Epithelial cell of proximal tubule (primary cell): ENCODE results near the gene CDC42BPA. TPM values are rescaled to one million over a fixed set of nuclear protein-coding genes. Genes with fewer than 3 reads are reported as not detected.

Experiments used
- DNase-seq: peaks from one replicate; pipeline ENCODE4 v3.0.0-alpha.2; 2011; ENCODE audit warnings: low read depth
- H3K4me3 ChIP-seq: 2 replicates; pipeline ENCODE4 v1.5.1; 2011; ENCODE audit warnings: low read depth, mild to moderate bottlenecking, low read length
- total RNA-seq: library from RNA; depleted of rRNA; stranded (reverse); fragments of >200 nt; gene quantifications from 2 replicates; pipeline ENCODE4 v1.2.3, GENCODE V29; 2015
- TF ChIP-seq, protein P1 (sequence below): conservative IDR thresholded peaks from 2 replicates; pipeline ENCODE4 v1.5.1; 2012; ENCODE audit warnings: low read depth, mild to moderate bottlenecking, low read length

The CDC42BPA gene
- total RNA-seq, 1 donor from 2014 or later: 15.6 TPM

DNA sequence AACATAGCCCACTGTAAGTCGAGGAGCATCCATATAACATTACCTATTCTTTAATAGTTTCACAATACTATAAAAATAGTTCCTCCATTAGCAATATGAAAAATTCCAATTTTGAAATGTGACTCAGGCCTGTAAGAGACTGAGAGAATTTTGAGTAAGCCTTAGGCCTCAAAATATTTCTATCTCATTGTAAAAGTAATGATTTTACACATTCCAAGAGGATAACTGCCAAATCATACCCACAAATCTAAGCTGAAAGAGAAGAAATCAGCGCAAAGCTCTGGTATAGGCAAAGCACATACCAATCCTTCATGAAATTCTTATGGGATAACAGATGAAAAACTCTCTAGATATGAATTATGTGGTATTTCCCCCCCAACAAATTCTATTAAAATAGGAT, 144.1 kb downstream of the CDC42BPA start:
- no peak for DNase-seq
- no peak overlapping the region for H3K4me3 ChIP-seq
- TF ChIP-seq, protein P1, sequence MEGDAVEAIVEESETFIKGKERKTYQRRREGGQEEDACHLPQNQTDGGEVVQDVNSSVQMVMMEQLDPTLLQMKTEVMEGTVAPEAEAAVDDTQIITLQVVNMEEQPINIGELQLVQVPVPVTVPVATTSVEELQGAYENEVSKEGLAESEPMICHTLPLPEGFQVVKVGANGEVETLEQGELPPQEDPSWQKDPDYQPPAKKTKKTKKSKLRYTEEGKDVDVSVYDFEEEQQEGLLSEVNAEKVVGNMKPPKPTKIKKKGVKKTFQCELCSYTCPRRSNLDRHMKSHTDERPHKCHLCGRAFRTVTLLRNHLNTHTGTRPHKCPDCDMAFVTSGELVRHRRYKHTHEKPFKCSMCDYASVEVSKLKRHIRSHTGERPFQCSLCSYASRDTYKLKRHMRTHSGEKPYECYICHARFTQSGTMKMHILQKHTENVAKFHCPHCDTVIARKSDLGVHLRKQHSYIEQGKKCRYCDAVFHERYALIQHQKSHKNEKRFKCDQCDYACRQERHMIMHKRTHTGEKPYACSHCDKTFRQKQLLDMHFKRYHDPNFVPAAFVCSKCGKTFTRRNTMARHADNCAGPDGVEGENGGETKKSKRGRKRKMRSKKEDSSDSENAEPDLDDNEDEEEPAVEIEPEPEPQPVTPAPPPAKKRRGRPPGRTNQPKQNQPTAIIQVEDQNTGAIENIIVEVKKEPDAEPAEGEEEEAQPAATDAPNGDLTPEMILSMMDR: no peak

DNA sequence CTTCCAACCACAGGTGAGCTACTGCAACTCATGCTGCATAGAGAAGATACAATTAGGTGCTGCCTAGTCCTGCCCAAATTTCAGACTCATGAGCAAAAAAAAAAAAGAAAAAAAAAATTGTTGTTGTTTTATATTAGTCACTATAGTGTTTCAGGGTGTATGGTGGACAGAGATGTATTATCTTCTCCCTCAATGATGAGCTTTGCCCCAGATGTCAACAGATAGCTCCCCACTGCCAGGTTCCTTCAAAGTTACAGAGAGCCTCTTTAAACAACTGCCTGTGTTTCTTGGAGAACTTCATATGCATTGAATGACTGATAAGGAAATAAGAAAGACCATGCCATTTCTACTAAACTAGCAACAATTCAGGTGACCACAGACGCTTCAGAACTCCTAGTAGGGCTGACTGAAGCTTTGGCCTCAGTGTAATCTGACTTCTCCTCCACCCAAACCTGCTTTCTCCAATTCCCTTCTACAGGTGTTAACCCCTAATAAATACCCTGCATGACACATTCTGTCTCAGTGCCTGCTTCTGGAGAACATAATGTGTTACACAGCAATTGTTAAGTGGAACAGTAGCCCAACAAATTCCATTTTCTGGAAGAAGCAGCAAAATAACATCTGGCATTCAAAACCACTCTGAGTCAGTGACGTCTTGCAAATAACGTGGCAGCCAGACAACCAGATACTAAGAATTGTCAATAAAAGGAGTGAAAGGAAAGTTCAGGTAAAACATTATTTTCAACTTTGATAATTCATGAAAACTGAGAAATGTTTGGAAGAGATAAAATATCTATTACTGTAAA, 147.7 kb downstream of the CDC42BPA start:
- DNase-seq: no peak
- H3K4me3 ChIP-seq: no peak overlapping the region
- TF ChIP-seq, protein P1: no peak

DNA sequence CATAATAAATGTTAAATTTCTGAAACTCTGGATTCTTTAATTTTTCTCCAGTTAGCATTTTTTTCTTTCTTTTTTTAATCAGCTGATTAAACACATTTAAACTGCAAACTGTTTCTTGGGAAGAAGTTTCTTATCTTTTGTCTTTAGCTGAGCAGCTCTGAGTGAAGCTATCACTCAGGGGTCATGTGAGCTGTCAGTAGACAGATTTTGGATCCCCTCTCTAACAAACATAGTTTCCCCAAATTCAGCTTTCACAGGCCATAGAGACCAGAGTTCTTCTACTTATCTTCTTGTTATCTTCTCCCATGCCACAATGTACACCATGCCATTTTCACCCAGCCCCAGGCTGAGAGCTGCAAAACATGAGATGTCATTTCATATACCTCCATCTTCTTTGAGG, 148.9 kb downstream of the CDC42BPA start:
- TF ChIP-seq, protein P1: no peak
- DNase-seq: no peak
- H3K4me3 ChIP-seq: no peak overlapping the region

DNA sequence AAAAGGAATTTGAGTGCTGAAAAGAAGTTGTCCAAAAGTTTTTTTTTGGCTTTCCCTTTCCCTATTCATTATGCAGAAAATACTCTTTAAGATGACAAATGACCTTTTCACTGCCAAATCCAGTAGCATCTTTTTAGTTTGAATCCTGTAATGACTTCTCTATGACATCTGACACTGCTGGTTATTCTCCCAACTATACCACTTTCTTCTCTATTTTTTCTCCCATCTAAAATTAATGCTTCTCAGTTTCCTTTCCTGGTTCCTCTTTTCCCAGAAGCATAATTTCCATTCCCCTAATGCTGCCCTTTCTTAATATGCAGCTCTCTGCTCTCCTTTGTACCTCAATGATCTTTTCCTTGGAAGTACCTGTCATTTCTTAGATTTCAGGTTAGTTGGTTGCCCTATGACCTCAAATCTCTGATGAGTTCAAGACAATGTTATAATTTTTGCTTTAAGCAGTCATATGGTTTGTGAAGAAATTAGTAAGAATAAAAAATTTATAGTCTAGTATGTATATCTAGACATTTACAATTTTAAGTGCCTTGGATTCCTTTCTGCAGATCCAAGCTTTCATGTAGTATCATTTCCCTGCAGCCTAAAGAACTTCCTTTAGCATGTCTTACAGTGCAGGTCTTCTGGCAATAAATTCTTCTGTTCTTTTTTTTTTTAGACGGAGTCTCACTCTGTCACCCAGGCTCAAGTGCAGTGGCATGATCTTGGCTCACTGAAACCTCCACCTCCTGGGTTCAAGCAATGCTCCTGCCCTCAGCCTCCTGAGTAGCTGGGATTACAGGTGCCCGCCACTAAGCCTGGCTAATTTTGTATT, 150.8 kb downstream of the CDC42BPA start:
- DNase-seq: no peak
- TF ChIP-seq, protein P1: no peak

DNA sequence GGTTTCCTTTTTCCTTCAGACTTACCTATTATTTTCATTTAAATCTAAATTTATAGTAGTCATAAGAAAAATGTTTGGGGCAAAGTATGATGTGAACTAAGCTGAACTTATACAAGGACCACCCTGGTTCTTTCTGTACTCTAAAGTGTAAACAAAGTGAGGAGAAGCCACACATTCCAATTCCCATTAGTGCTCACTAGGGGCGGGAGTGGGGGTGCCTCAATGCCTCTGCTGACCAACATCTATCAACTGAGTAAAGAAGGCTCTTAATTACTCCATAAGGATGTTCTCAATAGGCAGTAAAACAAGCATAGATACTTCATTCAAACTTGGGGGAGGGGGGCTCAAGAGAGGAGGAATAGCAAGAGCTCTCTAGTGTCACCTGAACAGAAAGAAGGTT, 151.7 kb downstream of the CDC42BPA start:
- TF ChIP-seq, protein P1: no peak
- no peak for DNase-seq
- H3K4me3 ChIP-seq: no peak overlapping the region

More for the DNA sequence above, 150.8 kb downstream of the CDC42BPA start:
- no peak overlapping the region for H3K4me3 ChIP-seq

DNA sequence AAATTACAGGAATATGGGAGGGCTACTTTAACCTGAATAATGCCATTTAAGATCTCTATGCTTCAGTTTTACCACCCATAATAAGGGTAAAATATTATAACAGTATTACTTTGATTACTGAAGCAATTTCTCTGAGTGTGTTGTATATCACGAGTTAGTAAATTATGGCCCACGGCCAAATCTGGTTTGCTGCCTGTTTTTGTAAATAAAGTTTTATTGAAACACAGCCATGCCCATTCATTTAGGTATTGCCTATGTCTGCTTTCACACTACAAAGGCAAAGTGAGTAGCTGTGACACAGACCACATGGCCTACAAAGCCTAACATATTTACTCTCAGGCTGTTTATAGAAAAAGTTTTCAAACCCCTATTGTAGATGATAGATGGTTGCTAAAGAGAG, 156.8 kb downstream of the CDC42BPA start:
- H3K4me3 ChIP-seq: no peak overlapping the region
- DNase-seq: no peak
- TF ChIP-seq, protein P1: no peak
